Neutrophil (primary cell): ENCODE results near the gene TM9SF1.

Experiments
- H3K27ac ChIP-seq: fragments of 200-600 bp; sonication (generic); 2 replicates; pipeline ENCODE4 v1.5.1; 2016; ENCODE audit warnings: mild to moderate bottlenecking, moderate library complexity
- H3K27me3 ChIP-seq: fragments of 200-600 bp; sonication (generic); 2 replicates; pipeline ENCODE4 v1.6.0; 2016; ENCODE audit warnings: mild to moderate bottlenecking
- H3K36me3 ChIP-seq: fragments of 200-600 bp; sonication (generic); 2 replicates; pipeline ENCODE4 v1.5.1; 2017
- H3K4me1 ChIP-seq, 2 experiments: fragments of 200-600 bp in 1 of 2; sonication (generic) in 1 of 2; 1 replicate in 1 of 2; 2 replicates in 1 of 2; pipeline versions ENCODE4 v1.5.1 to v1.6.1; 2013 to 2016; ENCODE audit warnings: low read depth in 1 of 2, low read length in 1 of 2, mild to moderate bottlenecking in 1 of 2, moderate library complexity in 1 of 2; ENCODE audit not compliant: control insufficient read depth in 1 of 2, insufficient read depth in 1 of 2
- H3K4me3 ChIP-seq, 2 experiments: fragments of 200-600 bp in 1 of 2; sonication (generic) in 1 of 2; 1 replicate in 1 of 2; 2 replicates in 1 of 2; pipeline ENCODE4 v1.5.1; 2013 to 2016; ENCODE audit warnings: low read depth in 1 of 2, low read length in 1 of 2, mild to moderate bottlenecking in 1 of 2, moderate library complexity in 1 of 2
- H3K9me3 ChIP-seq: fragments of 200-600 bp; sonication (generic); 2 replicates; pipeline ENCODE4 v1.5.1; 2016
- CTCF ChIP-seq: fragments of 200-600 bp; sonication (generic); IDR thresholded peaks from 2 replicates; pipeline ENCODE4 v1.5.1; 2016; ENCODE audit warnings: antibody characterized with exemption

TM9SF1 gene

GRCh38 chr14:24195186-24196070, at the start of gene TM9SF1:
TM9SF1 (minus strand) TSS chr14:24195441; CDS start chr14:24195019, 422 bp downstream.
- Histone ChIP-seq H3K36me3 (peaks cover 13% of the 10 kb centered on the region), H3K27me3 (no peaks in the 10 kb centered on the region), H3K9me3 (no peaks in the 10 kb centered on the region), H3K27ac (peak within 1 kb of the TSS; percentile 97), H3K4me1 (peaks cover 30 to 36% of the 10 kb centered on the region in 2 experiments), H3K4me3 (peak within 1 kb of the TSS; percentile 93 to 97)
- TF ChIP-seq CTCF: peak; percentile 30

GRCh38 chr14:24243336-24243836, 48.1 kb upstream of the TM9SF1 start:
- Histone ChIP-seq H3K27ac (peak overlapping the region; percentile 100), H3K4me1 (peaks cover 44 to 50% of the 10 kb centered on the region in 2 experiments), H3K4me3 (peak overlapping the region; percentile 71 to 81), H3K27me3 (no peaks in the 10 kb centered on the region), H3K36me3 (peaks cover 29% of the 10 kb centered on the region), H3K9me3 (no peaks in the 10 kb centered on the region)
- no peak for TF ChIP-seq CTCF

GRCh38 chr14:24241829-24242443, 46.7 kb upstream of the TM9SF1 start:
- Histone ChIP-seq H3K36me3 (peaks cover 44% of the 10 kb centered on the region), H3K4me3 (peak overlapping the region; percentile 71 to 81), H3K4me1 (peaks cover 49 to 53% of the 10 kb centered on the region in 2 experiments), H3K27me3 (no peaks in the 10 kb centered on the region), H3K27ac (peak overlapping the region; percentile 100), H3K9me3 (no peaks in the 10 kb centered on the region)
- TF ChIP-seq CTCF: peak; percentile 83

GRCh38 chr14:24240110-24240918, 45.1 kb upstream of the TM9SF1 start:
- Histone ChIP-seq H3K9me3 (no peaks in the 10 kb centered on the region), H3K4me3 (peak overlapping the region; percentile 15 to 71), H3K27ac (peak overlapping the region; percentile 100), H3K4me1 (peaks cover 49 to 57% of the 10 kb centered on the region in 2 experiments), H3K36me3 (peaks cover 60% of the 10 kb centered on the region), H3K27me3 (no peaks in the 10 kb centered on the region)
- TF ChIP-seq CTCF: no peak

GRCh38 chr14:24238527-24239037, 43.3 kb upstream of the TM9SF1 start:
- Histone ChIP-seq H3K9me3 (no peaks in the 10 kb centered on the region), H3K36me3 (peaks cover 73% of the 10 kb centered on the region), H3K4me3 (no peak overlapping the region), H3K4me1 (peaks cover 55 to 64% of the 10 kb centered on the region in 2 experiments), H3K27ac (peak overlapping the region; percentile 100), H3K27me3 (no peaks in the 10 kb centered on the region)
- TF ChIP-seq CTCF: no peak
